Hepatocyte (in vitro differentiated cells): ENCODE data around the gene BUD31. TPM values are rescaled to one million over a fixed set of nuclear protein-coding genes. Genes with fewer than 3 reads are reported as not detected.

ENCODE experiments used
- DNase-seq: peaks from one replicate; pipeline ENCODE4 v3.0.0-alpha.2; 2016; ENCODE audit warnings: low spot score
- H2AFZ ChIP-seq: fragments of 200-600 bp; sonication (generic); 2 replicates; pipeline ENCODE4 v1.6.0; 2016; ENCODE audit warnings: antibody characterized with exemption, mild to moderate bottlenecking
- H3K27ac ChIP-seq: fragments of 200-600 bp; sonication (generic); 2 replicates; pipeline ENCODE4 v1.5.1; 2016; ENCODE audit warnings: mild to moderate bottlenecking
- H3K27me3 ChIP-seq: fragments of 200-600 bp; sonication (generic); 2 replicates; pipeline ENCODE4 v1.6.1; 2016
- H3K36me3 ChIP-seq: fragments of 200-600 bp; sonication (generic); replicated peaks from 2 replicates; pipeline ENCODE4 v1.5.1; 2016; ENCODE audit warnings: low read depth; ENCODE audit not compliant: insufficient read depth
- H3K4me1 ChIP-seq: fragments of 200-600 bp; sonication (generic); 2 replicates; pipeline ENCODE4 v1.5.1; 2016; ENCODE audit warnings: mild to moderate bottlenecking, moderate library complexity; ENCODE audit not compliant: insufficient read depth
- H3K4me2 ChIP-seq: fragments of 200-600 bp; sonication (generic); 2 replicates; pipeline ENCODE4 v1.6.0; 2016
- H3K4me3 ChIP-seq: fragments of 200-600 bp; sonication (generic); 2 replicates; pipeline ENCODE4 v1.5.1; 2016; ENCODE audit warnings: mild to moderate bottlenecking
- H3K79me2 ChIP-seq: fragments of 200-600 bp; sonication (generic); 2 replicates; pipeline ENCODE4 v1.6.0; 2017; ENCODE audit warnings: mild to moderate bottlenecking
- H3K9me2 ChIP-seq: fragments of 200-600 bp; sonication (generic); replicated peaks from 2 replicates; pipeline ENCODE4 v1.6.0; 2017; ENCODE audit warnings: mild to moderate bottlenecking; ENCODE audit not compliant: insufficient read depth
- H3K9me3 ChIP-seq: fragments of 200-600 bp; sonication (generic); 2 replicates; pipeline ENCODE4 v1.5.1; 2016; ENCODE audit warnings: low read depth, mild to moderate bottlenecking
- H4K20me1 ChIP-seq: fragments of 200-600 bp; sonication (generic); 2 replicates; pipeline ENCODE4 v1.6.0; 2016; ENCODE audit warnings: mild to moderate bottlenecking; ENCODE audit not compliant: insufficient read depth, poor library complexity, severe bottlenecking
- CTCF ChIP-seq: fragments of 200-600 bp; sonication (generic); IDR thresholded peaks from 2 replicates; pipeline ENCODE4 v1.5.1; 2016; ENCODE audit warnings: antibody characterized with exemption, mild to moderate bottlenecking; ENCODE audit not compliant: poor library complexity
- EZH2 ChIP-seq: fragments of 200-600 bp; sonication (generic); IDR thresholded peaks from 2 replicates; pipeline ENCODE4 v1.6.1; 2016; ENCODE audit warnings: antibody characterized with exemption, mild to moderate bottlenecking, borderline replicate concordance
- EZH2phosphoT487 ChIP-seq: fragments of 200-600 bp; sonication (generic); IDR thresholded peaks from one replicate; pipeline ENCODE4 v1.6.1; 2018; ENCODE audit warnings: antibody characterized with exemption, mild to moderate bottlenecking, low read depth, moderate library complexity; ENCODE audit not compliant: unreplicated experiment, severe bottlenecking
- WGBS: methylation state at CpG from one replicate; pipeline ENCODE4 v1.1.6; 2016; ENCODE audit warnings: low lambda C conversion rate; ENCODE audit errors: missing lambda C conversion rate; 5-methylcytosine and 5-hydroxymethylcytosine counted together
- polyA plus RNA-seq: library from polyadenylated mRNA; unstranded; fragments of >200 nt; fragmentation: Nextera tagmentation; extraction: Ambion mirVana; gene quantifications from 2 replicates; pipeline ENCODE4 v1.2.1, GENCODE V29; 2016
- total RNA-seq: library from RNA; depleted of rRNA; stranded (reverse); fragments of >200 nt; gene quantifications from 2 replicates; pipeline ENCODE4 v1.2.3, GENCODE V29; 2014

BUD31 gene
- total and polyA plus RNA-seq, 2 experiments from 2014 or later, result 77.5 to 233 TPM

- Histone ChIP-seq H3K4me1 (peaks cover 15% of the 10 kb centered on the region), H3K9me3 (no peaks in the 10 kb centered on the region), H3K27me3 (no peaks in the 10 kb centered on the region), H3K4me3 (no peak overlapping the region), H3K9me2 (no peaks in the 10 kb centered on the region), H4K20me1 (no peaks in the 10 kb centered on the region), H3K4me2 (no peak overlapping the region), H3K27ac (peak overlapping the region; percentile 76), H3K79me2 (peaks cover 40% of the 10 kb centered on the region), H2AFZ (no peak overlapping the region), H3K36me3 (no peaks in the 10 kb centered on the region)
- WGBS, result 92% methylated on average over 16 of the region's 16 CpGs
- no peak for DNase-seq
- TF ChIP-seq EZH2 (no peak), EZH2phosphoT487 (no peak), CTCF (no peak)
Observed at GRCh38 chr7:99380823-99381663, 27.7 kb upstream of the BUD31 start.

GRCh38 chr7:99381664-99382075 lies 27.1 kb upstream of the BUD31 start:
- Histone ChIP-seq H2AFZ (no peak overlapping the region), H3K4me1 (peaks cover 15% of the 10 kb centered on the region), H3K27me3 (no peaks in the 10 kb centered on the region), H4K20me1 (no peaks in the 10 kb centered on the region), H3K9me2 (no peaks in the 10 kb centered on the region), H3K27ac (no peak overlapping the region), H3K4me2 (no peak overlapping the region), H3K79me2 (peaks cover 34% of the 10 kb centered on the region), H3K9me3 (no peaks in the 10 kb centered on the region), H3K36me3 (no peaks in the 10 kb centered on the region), H3K4me3 (no peak overlapping the region)
- DNase-seq, result no peak
- WGBS, result 89% methylated on average over 4 of the region's 7 CpGs
- no peak for TF ChIP-seq EZH2
- TF ChIP-seq EZH2phosphoT487, result no peak

- Histone ChIP-seq H3K79me2 (peaks cover 29% of the 10 kb centered on the region), H2AFZ (no peak overlapping the region), H3K4me3 (no peak overlapping the region), H3K9me2 (no peaks in the 10 kb centered on the region), H3K4me2 (no peak overlapping the region), H3K4me1 (peaks cover 15% of the 10 kb centered on the region), H3K9me3 (no peaks in the 10 kb centered on the region), H3K27ac (no peak overlapping the region), H3K27me3 (no peaks in the 10 kb centered on the region), H3K36me3 (no peaks in the 10 kb centered on the region), H4K20me1 (no peaks in the 10 kb centered on the region)
- no peak for DNase-seq
- WGBS, result 96% methylated on average over 10 of the region's 10 CpGs
- no peak for TF ChIP-seq EZH2
Observed at GRCh38 chr7:99383203-99383602, 25.6 kb upstream of the BUD31 start.

- WGBS, result 96% methylated on average over 13 of the region's 13 CpGs
- no peak overlapping the region for H3K27ac ChIP-seq
- H3K79me2 ChIP-seq, result peaks cover 28% of the 10 kb centered on the region
- no peaks in the 10 kb centered on the region for H3K9me3 ChIP-seq
- H3K36me3 ChIP-seq, result no peaks in the 10 kb centered on the region
- H2AFZ ChIP-seq, result no peak overlapping the region
- H3K4me2 ChIP-seq, result no peak overlapping the region
- peaks cover 15% of the 10 kb centered on the region for H3K4me1 ChIP-seq
- H4K20me1 ChIP-seq, result no peaks in the 10 kb centered on the region
- no peaks in the 10 kb centered on the region for H3K9me2 ChIP-seq
- no peak for DNase-seq
- TF ChIP-seq EZH2phosphoT487 (no peak), CTCF (no peak), EZH2 (no peak)
- no peak overlapping the region for H3K4me3 ChIP-seq
- no peaks in the 10 kb centered on the region for H3K27me3 ChIP-seq
Observed at GRCh38 chr7:99383791-99384370, 24.9 kb upstream of the BUD31 start.
